Activated CD8-positive, alpha-beta memory T cell treated with anti-CD3 and anti-CD28 coated beads, Interleukin-2, amount 50 U/mL, for 4 hours (primary cell): ENCODE data around the gene BLMH.
"Not testable (repeated sequence)": the region's sequence is repeated elsewhere in the genome, so short reads cannot be mapped to it uniquely, and the experiment has no call there.

ENCODE experiments used
- DNase-seq: peaks from one replicate; pipeline ENCODE4 v3.0.0-alpha.2; 2020

The BLMH gene

GRCh38 chr17:30246460-30246859, 45.3 kb downstream of the BLMH start:
- no peak for DNase-seq

GRCh38 chr17:30244853-30245385, 46.8 kb downstream of the BLMH start:
- DNase-seq = no peak

GRCh38 chr17:30243568-30243967, 48.2 kb downstream of the BLMH start:
- DNase-seq = no peak

DNA sequence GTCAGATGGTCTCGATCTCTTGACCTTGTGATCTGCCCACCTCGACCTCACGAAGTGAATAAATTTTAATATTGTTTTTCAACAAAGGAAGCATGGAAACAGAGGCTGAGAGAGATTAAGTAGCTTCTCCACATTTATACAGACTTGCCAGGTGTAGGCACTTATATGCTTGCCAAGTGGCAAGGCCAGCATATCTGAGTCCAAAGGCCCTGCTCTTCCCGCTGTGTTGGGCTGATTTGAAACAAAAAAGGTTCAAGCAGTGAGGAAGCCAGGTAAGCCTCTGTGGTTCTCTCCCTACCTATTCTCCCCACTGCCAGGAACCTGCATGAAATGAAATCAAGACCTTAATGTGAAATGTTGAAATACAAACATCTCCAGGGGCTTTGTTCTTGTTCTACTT, 48.7 kb downstream of the BLMH start:
- no peak for DNase-seq

- DNase-seq = no peak
These were observed 50.7 kb downstream of the BLMH start for GRCh38 chr17:30241051-30241450.

- no peak for DNase-seq
These were observed 51.6 kb downstream of the BLMH start for GRCh38 chr17:30240177-30240576.

DNA sequence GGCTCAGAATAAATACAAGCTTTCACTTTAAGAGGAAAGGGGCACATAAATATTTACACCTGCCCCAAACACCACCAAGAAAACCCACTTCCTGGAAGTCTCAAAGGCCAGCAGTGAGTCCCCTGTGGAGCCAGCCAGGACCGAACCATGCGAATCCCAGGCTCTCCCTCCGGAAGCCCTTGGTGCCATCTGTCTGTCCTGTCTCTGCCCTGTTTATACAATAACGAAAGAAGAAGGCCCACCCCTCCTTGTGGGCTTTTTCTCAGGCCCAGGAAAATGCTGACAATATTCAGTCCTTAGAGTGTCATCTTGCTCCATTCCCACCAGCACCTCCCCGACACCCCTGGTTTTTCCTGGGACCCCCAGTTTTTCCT, 52.7 kb downstream of the BLMH start:
- no peak for DNase-seq

DNA sequence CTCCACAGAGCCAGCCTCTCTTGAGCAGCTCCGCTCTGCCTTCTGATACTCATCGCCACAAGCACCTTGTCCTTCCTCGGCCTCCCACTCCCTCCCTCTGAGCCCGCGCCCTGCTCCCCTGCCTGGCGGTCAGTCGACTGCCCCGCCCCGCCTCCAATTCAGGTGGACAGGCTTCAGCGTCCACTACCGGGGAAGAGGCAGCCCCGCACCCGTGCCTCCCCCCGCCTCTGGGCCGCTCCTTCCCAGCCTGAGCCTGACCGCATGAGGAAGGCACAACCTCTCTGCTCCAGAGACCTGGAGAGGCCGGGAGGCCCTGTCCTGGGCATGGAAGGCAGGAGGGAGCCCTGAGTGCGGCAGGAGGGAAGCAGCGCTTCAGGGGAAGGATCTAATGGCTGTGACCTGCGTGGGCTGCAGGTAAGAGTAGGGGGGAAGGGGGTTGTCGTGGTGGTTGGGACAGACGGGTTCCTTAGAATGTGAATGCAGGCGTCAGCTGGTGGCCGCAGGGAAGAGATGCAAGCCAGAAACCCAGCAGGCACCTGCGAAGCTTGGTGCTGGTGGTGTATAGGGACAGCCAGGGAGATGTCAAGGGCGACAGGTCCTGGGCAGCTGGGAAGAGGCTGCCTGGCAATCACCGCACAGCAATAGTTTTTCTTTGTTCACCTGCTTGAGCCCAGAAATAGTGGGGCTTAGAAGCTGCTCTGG, 53.2 kb downstream of the BLMH start:
- DNase-seq = no peak

GRCh38 chr17:30238003-30238344, 53.8 kb downstream of the BLMH start:
- DNase-seq = no peak

DNA sequence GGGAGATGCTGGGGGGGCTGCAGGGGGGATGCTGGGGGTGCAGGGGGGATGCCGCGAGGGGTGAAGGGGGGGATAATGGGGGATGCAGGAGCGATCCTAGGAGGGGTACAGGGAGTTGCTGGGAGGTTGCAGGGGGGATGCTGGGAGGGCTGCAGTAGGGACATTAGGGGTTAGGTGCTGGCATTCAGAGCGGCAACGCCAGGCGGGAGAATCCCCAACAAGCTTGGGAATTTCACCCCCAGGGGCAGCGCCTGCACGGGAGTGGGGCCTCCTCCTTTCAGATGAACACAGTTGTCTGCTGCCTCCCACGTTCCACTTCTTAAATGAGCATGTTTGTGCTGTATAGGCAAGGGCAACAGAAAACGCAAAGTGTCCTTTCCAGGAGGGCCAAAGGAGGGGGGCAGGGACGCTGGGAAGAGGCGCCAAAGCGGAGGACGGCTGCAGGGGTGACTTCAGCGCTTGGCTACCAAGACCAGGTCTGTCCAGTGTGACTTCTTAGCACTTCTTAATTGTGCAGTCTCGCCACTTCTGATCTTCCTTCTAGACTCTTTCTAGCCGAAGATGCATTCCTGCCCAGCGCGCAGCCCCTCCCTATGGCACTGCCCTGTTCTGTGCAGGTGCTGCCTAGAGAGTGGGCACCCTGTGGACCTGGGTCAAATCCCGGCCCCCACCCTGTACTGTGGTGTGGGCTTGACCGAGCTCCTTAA, 54.3 kb downstream of the BLMH start:
- no peak for DNase-seq

GRCh38 chr17:30236766-30237165, 55.0 kb downstream of the BLMH start:
- DNase-seq = no peak

DNA sequence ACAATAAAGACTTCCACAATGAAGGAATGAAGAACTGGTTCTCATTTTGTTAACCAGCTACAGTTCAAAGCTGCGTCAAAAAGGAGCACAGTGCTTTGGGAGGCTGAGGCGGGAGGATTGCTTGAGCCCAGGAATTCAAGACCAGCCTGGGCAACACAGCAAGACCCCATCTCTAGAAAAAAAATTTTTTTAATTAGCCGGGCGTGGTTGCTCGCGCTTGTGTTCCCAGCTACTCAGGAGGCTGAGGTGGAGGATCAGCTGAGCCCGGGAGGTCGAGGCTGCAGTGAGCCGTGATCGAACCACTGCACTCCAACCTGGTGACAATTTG, 55.5 kb downstream of the BLMH start:
- DNase-seq = no peak

- DNase-seq = no peak
These were observed 56.1 kb downstream of the BLMH start, which contains the start of gene SLC6A4 for GRCh38 chr17:30235386-30236296. Gene SLC6A4 (minus strand): TSS chr17:30235697. CDS start chr17:30221958, 13,739 bp downstream.

DNA sequence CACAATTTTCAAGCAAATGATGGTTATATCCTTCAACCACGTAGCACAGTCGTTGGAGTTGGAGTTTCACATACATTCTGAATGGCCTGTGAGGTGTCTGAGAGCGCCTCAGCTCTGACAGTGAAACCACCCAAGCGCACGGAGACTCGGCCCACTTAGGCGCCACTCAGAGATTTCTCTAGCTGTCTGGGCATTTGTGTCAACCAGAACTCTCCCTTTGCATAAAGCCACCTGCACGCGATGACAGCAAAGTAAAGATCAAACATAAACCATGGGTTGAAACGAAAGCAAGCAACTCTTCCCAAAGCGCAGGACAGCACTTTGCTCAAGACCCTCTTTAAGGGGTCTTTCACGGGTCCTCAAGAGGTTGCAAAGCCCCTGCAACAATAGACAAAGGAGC, 56.8 kb downstream of the BLMH start:
- no peak for DNase-seq

DNA sequence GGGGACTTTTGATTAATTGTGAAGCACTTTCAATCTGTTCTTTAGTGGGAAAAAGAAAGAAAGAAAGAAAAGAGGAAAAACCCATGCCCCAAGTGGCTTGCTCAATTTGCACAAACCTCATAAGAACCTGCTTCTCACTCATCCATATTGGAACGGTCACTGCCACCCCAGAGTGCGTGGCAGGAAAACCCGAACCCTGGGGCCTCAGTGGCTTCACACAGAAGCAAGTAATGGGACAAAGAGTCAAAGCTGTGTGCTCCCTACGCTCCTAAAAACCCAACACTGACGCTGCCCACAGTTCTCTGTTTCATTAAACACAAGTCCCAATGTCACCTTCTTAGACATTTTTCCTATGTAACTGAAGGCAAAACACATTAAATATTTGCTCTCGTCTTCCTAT, 57.4 kb downstream of the BLMH start:
- no peak for DNase-seq

DNA sequence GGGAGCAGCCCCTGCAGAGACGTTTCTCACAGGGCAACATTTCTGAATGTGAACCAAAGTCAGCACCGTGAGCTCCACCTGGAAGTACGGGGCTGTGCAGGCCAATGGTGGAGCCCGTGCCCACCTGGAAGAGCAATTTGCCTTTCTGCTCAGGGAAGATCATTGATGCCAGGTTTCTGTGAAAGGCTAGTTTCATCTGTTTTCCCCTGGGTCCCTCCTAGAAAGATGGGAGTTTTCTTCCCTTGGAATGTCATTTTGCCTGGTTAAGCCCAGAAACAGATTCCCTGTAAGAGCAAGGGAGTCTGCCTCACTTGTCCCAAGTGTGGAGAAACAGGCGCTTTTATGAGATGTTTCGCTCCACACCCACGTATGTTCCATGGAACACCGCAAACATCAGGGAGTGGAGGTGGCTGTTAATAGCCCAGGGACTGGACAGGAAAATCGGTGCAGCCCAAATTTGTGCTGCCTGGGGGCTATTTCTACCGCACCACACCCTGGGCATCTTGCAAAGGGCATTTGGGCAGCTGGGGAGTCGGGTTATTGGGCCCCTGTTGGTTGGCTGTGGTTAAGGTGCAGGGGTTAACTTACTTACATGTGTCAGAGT, 58.8 kb downstream of the BLMH start:
- no peak for DNase-seq

DNA sequence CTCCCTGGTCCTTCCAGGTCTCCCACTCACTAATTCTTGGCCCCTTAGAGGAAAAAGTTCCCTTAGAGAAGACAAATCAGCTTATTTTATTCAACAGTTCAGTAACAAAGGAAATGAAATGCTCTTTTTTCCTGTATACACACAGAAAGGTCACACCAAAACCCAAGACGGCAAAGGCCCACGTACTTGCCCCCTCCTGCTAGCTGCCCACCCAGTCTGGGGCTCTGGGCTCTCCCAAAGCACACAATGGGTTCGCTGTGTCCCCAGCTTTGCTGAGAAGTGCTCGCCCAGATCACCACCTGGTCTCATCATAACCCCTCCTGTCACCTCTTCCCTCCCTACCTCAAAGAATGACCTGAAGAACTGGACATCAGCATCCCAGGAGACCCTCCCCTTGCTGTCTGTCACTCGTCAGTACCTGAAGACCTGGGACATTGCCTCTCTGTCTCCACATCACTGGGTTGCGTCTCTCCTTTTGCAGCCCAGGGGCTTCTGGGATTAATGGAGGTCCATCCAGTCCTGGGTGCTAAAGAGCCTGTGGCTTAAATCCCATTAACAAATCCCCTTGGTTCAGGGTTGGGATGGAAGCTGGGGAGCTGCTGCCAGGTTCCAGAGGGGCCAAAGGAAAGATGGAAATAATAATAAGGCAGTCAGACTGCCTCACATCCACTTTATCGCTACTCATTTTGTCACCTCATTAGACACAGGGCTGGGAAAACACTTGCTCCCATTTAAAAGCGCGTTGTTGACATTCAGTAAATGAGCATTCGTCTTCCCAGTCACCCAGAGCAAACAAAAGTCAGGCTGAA, 59.5 kb downstream of the BLMH start:
- no peak for DNase-seq

- no peak for DNase-seq
These were observed 61.1 kb downstream of the BLMH start for GRCh38 chr17:30230596-30231125.

GRCh38 chr17:30230009-30230408, 61.7 kb downstream of the BLMH start:
- not testable (repeated sequence) for DNase-seq

GRCh38 chr17:30229012-30229411, 62.7 kb downstream of the BLMH start:
- DNase-seq = no peak

GRCh38 chr17:30228011-30228410, 63.7 kb downstream of the BLMH start:
- no peak for DNase-seq

DNA sequence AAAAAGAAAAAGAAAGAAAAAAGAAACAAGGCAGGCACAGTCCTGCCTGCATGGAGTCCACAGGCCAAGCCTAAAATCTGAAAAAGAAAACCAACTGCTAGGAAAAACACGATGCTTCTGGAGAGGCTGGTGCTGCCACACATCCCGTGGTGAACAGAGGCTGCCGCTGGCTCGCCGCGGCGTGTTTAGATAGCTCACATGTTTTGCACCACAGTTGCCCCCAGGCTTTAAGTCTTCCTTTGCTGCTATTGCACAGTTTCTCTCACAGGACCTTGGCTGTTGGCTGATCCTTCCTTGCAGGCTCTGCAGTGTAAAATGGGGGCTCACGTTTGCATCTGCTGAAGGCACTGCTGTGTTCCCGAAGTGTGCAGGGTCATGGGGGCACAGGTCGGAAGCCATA, 64.9 kb downstream of the BLMH start:
- no peak for DNase-seq
